CD4-positive, CD25-positive, alpha-beta regulatory T cell (primary cell): ENCODE results near the gene HIRIP3. TPM values are rescaled to one million over a fixed set of nuclear protein-coding genes. Genes with fewer than 3 reads are reported as not detected.

Source experiments
- ATAC-seq, 2 donors: fragments of 150-1000 bp; cut with Tn5 transposase; one replicate each; pipeline ENCODE4 v1.10.0; 2021; ENCODE audit warnings: low read depth in 2 of 2, moderate number of reproducible peaks in 2 of 2, moderate library complexity in 1 of 2
- DNase-seq, 3 donors: peaks; one replicate each; pipeline versions ENCODE4 v3.0.0 to v3.0.0-alpha.2; 2012 to 2022; ENCODE audit warnings: mixed read lengths in 1 of 3
- H3K27ac ChIP-seq: one replicate; pipeline ENCODE4 v1.7.0; 2013; ENCODE audit warnings: mild to moderate bottlenecking, low read length; ENCODE audit not compliant: insufficient read depth, poor library complexity, severe bottlenecking
- H3K27me3 ChIP-seq: one replicate; pipeline ENCODE4 v1.7.0; 2013; ENCODE audit warnings: low read length; ENCODE audit not compliant: control insufficient read depth, insufficient read depth
- H3K36me3 ChIP-seq: one replicate; pipeline ENCODE4 v1.7.0; 2013; ENCODE audit warnings: mild to moderate bottlenecking, low read length, moderate library complexity; ENCODE audit not compliant: control insufficient read depth, insufficient read depth
- H3K4me1 ChIP-seq: 2 replicates; pipeline ENCODE4 v1.7.0; 2013; ENCODE audit warnings: mild to moderate bottlenecking, low read length; ENCODE audit not compliant: insufficient read depth, control insufficient read depth, poor library complexity, severe bottlenecking
- H3K4me3 ChIP-seq: one replicate; pipeline ENCODE4 v1.7.0; 2013; ENCODE audit warnings: low read depth, mild to moderate bottlenecking, low read length, moderate library complexity
- H3K9me3 ChIP-seq, 2 experiments: 1 replicate in 1 of 2; 2 replicates in 1 of 2; pipeline ENCODE4 v1.7.0; 2013; ENCODE audit warnings: low read length in 2 of 2, mild to moderate bottlenecking in 1 of 2, moderate library complexity in 1 of 2; ENCODE audit not compliant: control insufficient read depth in 2 of 2
- H3K27ac Mint-ChIP-seq, 3 donors: one replicate each; pipeline ENCODE4 v1.8.0; 2020 to 2022; ENCODE audit warnings: mild to moderate bottlenecking in 3 of 3, mixed read lengths in 3 of 3, moderate library complexity in 2 of 3
- H3K27me3 Mint-ChIP-seq: one replicate; pipeline ENCODE4 v1.8.0; 2022; ENCODE audit warnings: mild to moderate bottlenecking, mixed read lengths
- H3K36me3 Mint-ChIP-seq: one replicate; pipeline ENCODE4 v1.8.0; 2020; ENCODE audit warnings: mixed read lengths
- H3K4me1 Mint-ChIP-seq, 4 donors: one replicate each; pipeline ENCODE4 v1.8.0; 2020 to 2022; ENCODE audit warnings: mixed read lengths in 4 of 4, mild to moderate bottlenecking in 1 of 4
- H3K4me3 Mint-ChIP-seq, 4 donors: one replicate each; pipeline ENCODE4 v1.8.0; 2020 to 2022; ENCODE audit warnings: mild to moderate bottlenecking in 4 of 4, mixed read lengths in 4 of 4, moderate library complexity in 3 of 4
- H3K9me3 Mint-ChIP-seq, 7 donors: one replicate each; pipeline ENCODE4 v1.8.0; 2020 to 2022; ENCODE audit warnings: mixed read lengths in 7 of 7, mild to moderate bottlenecking in 3 of 7, moderate library complexity in 2 of 7
- polyA plus RNA-seq, 4 donors: library from polyadenylated mRNA; unstranded; fragments of 300-500 nt; fragmentation: Illumina TruSeq; gene quantifications; one replicate each; pipeline ENCODE4 v1.2.3, GENCODE V29; 2021
- total RNA-seq: library from RNA; stranded (reverse); gene quantifications from one replicate; pipeline ENCODE4 v1.2.3, GENCODE V29; 2022

The HIRIP3 gene
- total and polyA plus RNA-seq, 5 donors from 2014 or later: 12.4 to 19.9 (median 15.0) TPM

DNA sequence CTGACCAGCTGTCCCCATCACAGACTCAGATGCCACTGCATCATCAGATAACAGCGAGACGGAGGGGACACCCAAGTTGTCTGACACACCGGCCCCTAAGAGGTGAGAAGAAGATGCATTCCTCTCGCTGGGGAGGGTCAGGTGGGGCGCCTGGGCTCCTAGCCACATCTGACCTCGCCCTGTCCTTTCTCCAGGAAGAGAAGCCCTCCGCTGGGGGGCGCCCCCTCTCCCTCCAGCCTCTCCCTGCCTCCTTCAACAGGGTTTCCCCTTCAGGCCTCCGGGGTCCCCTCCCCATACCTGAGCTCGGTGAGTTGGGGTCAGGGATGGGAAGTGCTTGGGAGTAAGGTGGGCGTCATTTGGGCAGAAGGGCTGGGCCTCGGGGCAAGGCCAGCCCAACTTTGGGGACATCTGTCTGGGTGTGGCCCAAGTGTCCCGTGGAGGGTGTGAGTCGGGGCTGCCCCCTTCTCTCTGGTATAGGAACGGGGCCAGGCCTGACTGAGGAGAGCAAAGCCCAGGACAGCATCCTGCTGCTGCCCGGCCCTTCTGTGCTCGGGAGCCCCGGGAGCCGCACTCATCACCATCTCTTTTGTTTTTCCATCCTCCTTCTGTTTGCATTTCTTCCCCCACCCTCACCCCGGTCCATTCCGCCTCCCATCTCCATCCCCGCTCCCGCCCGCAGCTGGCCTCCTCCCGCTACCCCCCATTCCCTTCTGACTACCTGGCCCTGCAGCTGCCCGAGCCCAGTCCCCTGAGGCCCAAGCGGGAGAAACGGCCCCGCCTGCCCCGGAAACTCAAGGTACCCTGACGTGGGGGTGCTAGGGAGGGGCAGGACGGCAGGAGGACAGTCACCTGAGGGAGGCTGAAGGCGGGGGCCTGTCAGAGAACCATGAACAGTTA lies 5.6 kb upstream of the HIRIP3 start:
- DNase-seq: no peak
- Mint-ChIP-seq H3K27me3 (no peaks in the 10 kb centered on the region), H3K27ac (no peak overlapping the region), H3K4me3 (no peak overlapping the region), H3K36me3 (peaks cover 21% of the 10 kb centered on the region), H3K4me1 (peaks cover 9 to 44% (median 14%) of the 10 kb centered on the region in 4 donors), H3K9me3 (no peaks in the 10 kb centered on the region)
- Histone ChIP-seq H3K4me3 (no peak overlapping the region), H3K27me3 (no peaks in the 10 kb centered on the region), H3K36me3 (peaks cover 8% of the 10 kb centered on the region), H3K27ac (no peak overlapping the region), H3K9me3 (no peaks in the 10 kb centered on the region), H3K4me1 (peaks cover 7% of the 10 kb centered on the region)
- ATAC-seq: no peak

GRCh38 chr16:29999605-30000004 lies 4.2 kb upstream of the HIRIP3 start:
- Histone ChIP-seq H3K36me3 (peaks cover 8% of the 10 kb centered on the region), H3K27me3 (no peaks in the 10 kb centered on the region), H3K4me3 (no peak overlapping the region), H3K9me3 (no peaks in the 10 kb centered on the region), H3K4me1 (peaks cover 13% of the 10 kb centered on the region), H3K27ac (no peak overlapping the region)
- DNase-seq: no peak
- Mint-ChIP-seq H3K36me3 (peaks cover 21% of the 10 kb centered on the region), H3K27me3 (peaks cover 4% of the 10 kb centered on the region), H3K4me1 (peaks cover 9 to 56% (median 18%) of the 10 kb centered on the region in 4 donors), H3K27ac (peak overlapping the region; percentile 15 to 92 (median 58)), H3K4me3 (no peak overlapping the region), H3K9me3 (no peaks in the 10 kb centered on the region)
- ATAC-seq: no peak

GRCh38 chr16:29996766-29997250 lies 1.4 kb upstream of the HIRIP3 start:
- peaks cover 4% of the 10 kb centered on the region for H3K27me3 Mint-ChIP-seq
- ATAC-seq: no peak
- no peak for DNase-seq
- no peaks in the 10 kb centered on the region for H3K9me3 Mint-ChIP-seq
- peaks cover 16% of the 10 kb centered on the region for H3K36me3 Mint-ChIP-seq
- no peaks in the 10 kb centered on the region for H3K27me3 ChIP-seq
- peak overlapping the region; percentile 96 to 99 (median 97) for H3K4me3 Mint-ChIP-seq
- H3K4me1 ChIP-seq: peaks cover 20% of the 10 kb centered on the region
- peak overlapping the region; percentile 95 for H3K4me3 ChIP-seq
- peak overlapping the region; percentile 99 for H3K27ac ChIP-seq
- H3K9me3 ChIP-seq: no peaks in the 10 kb centered on the region
- peak overlapping the region; percentile 38 to 99 (median 99) for H3K27ac Mint-ChIP-seq
- H3K36me3 ChIP-seq: peaks cover 15% of the 10 kb centered on the region
- H3K4me1 Mint-ChIP-seq: peaks cover 9 to 57% (median 18%) of the 10 kb centered on the region in 4 donors

DNA sequence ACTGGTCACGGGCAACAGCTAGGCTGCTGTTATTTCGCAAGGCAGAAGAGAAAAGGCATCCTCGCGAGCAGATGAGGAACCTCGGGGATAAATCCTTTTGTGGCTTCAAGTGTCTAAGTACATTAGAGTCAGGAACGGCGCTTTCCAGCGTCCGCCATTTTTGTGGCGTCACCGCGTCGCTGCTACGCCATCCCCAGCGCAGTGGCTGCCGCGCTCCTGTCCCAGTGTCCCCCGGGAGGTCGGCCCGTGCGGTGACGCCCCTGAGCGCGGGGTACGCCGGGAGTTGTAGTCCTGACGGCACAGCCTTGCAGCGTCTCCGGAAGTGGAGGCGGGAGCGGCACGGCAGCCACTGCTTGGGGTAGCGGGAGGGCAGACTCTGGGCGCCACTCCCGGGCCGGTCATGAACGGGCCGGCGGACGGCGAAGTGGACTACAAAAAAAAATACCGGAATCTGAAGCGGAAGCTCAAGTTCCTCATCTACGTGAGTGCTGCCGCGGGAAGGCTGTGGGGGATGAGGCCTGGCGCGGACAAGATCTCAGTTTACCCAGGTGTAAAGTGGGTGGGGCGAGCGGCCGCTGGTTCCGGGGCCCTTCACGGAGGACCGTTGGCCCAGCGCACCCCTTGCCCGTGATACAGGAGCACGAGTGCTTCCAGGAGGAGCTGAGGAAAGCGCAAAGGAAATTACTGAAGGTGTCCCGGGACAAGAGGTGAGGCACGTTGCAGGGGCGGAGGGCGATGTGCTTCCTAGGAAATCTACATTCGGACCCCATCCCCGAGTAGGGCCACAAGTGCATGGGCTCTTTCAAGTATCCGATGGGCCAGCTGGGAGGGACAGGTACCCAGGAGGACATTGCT lies 721 bp upstream of the HIRIP3 start, which contains the start of gene INO80E:
INO80E (plus strand) TSS at position 331 of the 855 bp plus-strand sequence; CDS start at position 401, 70 bp downstream.
- H3K9me3 ChIP-seq: no peaks in the 10 kb centered on the region
- peak within 1 kb of the TSS; percentile 95 for H3K4me3 ChIP-seq
- peaks cover 20% of the 10 kb centered on the region for H3K4me1 ChIP-seq
- peak within 1 kb of the TSS; percentile 99 for H3K27ac ChIP-seq
- H3K27me3 Mint-ChIP-seq: peaks cover 4% of the 10 kb centered on the region
- DNase-seq (peak; percentile 98 to 99 (median 98)), ATAC-seq (peak; percentile 99)
- H3K4me1 Mint-ChIP-seq: peaks cover 9 to 57% (median 18%) of the 10 kb centered on the region in 4 donors
- H3K36me3 ChIP-seq: peaks cover 15% of the 10 kb centered on the region
- no peaks in the 10 kb centered on the region for H3K27me3 ChIP-seq
- H3K36me3 Mint-ChIP-seq: peaks cover 16% of the 10 kb centered on the region
- H3K9me3 Mint-ChIP-seq: no peaks in the 10 kb centered on the region
- peak within 1 kb of the TSS; percentile 96 to 99 (median 97) for H3K4me3 Mint-ChIP-seq
- peak within 1 kb of the TSS; percentile 96 to 99 (median 99) for H3K27ac Mint-ChIP-seq

DNA sequence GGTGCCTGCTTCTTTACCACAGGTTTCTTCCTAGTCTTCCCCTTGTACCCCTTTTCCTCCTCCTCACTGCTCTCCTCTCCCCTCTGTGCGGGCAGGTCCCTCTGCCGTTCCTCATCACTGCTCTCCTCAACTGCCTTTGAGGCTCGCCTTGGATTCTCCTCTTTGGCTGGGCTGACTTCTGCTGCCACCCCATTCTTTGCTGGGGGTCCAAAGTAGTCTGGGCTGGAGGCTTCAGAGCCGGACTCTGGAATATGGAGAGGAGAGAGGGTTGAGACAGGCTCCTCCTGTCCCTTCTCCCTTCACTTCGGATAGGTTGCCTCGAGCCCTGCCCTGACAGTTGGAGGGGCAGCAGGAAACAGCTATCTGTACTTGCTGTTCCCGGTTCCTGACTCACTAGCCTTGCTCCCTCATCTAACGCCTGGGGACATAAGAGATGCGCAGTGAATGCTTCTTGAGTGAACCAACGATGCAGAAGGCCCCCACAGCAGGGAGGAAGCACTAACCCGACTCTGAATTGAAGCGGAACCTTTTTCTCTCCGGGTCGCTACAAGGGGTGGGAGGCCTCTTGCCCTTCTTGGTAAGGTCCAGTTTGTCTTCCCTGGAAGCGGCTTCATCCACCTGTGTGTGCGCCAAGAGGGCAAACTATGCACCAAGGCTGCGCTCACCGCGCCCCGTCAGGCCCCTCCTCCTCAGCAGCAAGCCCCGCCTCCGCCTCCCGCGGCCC lies 655 bp downstream of the HIRIP3 start:
- peak overlapping the region in 2 of 3 donors; percentile 99 for H3K27ac Mint-ChIP-seq
- peak overlapping the region; percentile 95 for H3K4me3 ChIP-seq
- peak overlapping the region; percentile 96 to 99 (median 97) for H3K4me3 Mint-ChIP-seq
- H3K36me3 ChIP-seq: peaks cover 18% of the 10 kb centered on the region
- H3K27me3 Mint-ChIP-seq: peaks cover 4% of the 10 kb centered on the region
- no peaks in the 10 kb centered on the region for H3K27me3 ChIP-seq
- H3K36me3 Mint-ChIP-seq: peaks cover 21% of the 10 kb centered on the region
- H3K9me3 ChIP-seq: no peaks in the 10 kb centered on the region
- no peak for ATAC-seq
- H3K9me3 Mint-ChIP-seq: no peaks in the 10 kb centered on the region
- no peak for DNase-seq
- peaks cover 20% of the 10 kb centered on the region for H3K4me1 ChIP-seq
- peaks cover 9 to 52% (median 18%) of the 10 kb centered on the region in 4 donors for H3K4me1 Mint-ChIP-seq
- peak overlapping the region; percentile 99 for H3K27ac ChIP-seq

- H3K27me3 Mint-ChIP-seq: peaks cover 4% of the 10 kb centered on the region
- H3K4me3 Mint-ChIP-seq: peak overlapping the region; percentile 68 to 99 (median 84)
- DNase-seq (no peak), ATAC-seq (no peak)
- Histone ChIP-seq H3K4me1 (peaks cover 20% of the 10 kb centered on the region), H3K36me3 (peaks cover 24% of the 10 kb centered on the region), H3K9me3 (no peaks in the 10 kb centered on the region), H3K27me3 (no peaks in the 10 kb centered on the region), H3K27ac (peak overlapping the region; percentile 99), H3K4me3 (no peak overlapping the region)
- peaks cover 5 to 45% (median 18%) of the 10 kb centered on the region in 4 donors for H3K4me1 Mint-ChIP-seq
- H3K27ac Mint-ChIP-seq: peak overlapping the region; percentile 83 to 99 (median 89)
- peaks cover 21% of the 10 kb centered on the region for H3K36me3 Mint-ChIP-seq
- no peaks in the 10 kb centered on the region for H3K9me3 Mint-ChIP-seq
These were observed 1.4 kb downstream of the HIRIP3 start for GRCh38 chr16:29993903-29994599.
